H1 (cell line): Measurements from ENCODE around the gene KCNIP3. TPM values are rescaled to one million over a fixed set of nuclear protein-coding genes. Genes with fewer than 3 reads are reported as not detected.
A peak's percentile ranks its signal among the peaks of the same experiment; 100 is the strongest.

Source experiments
- CTCF ChIA-PET: fragments of 300-600 bp; sonication (Branson Sonifier 250); formaldehyde crosslinking; loops from one replicate; lab custom pipeline; 2021; ENCODE audit not compliant: partially characterized antibody; lab: Charles Lee
- POLR2A ChIA-PET: fragments of 300-600 bp; sonication (Branson Sonifier 250); formaldehyde crosslinking; loops from one replicate; lab custom pipeline; 2021; ENCODE audit warnings: inconsistent platforms; ENCODE audit not compliant: partially characterized antibody; lab: Charles Lee
- DNase-seq, 2 experiments: peaks; one replicate each; pipeline versions ENCODE4 v3.0.0 to v3.0.0-alpha.2; 2010 to 2022; ENCODE audit warnings: low spot score in 2 of 2, low read depth in 1 of 2, mixed read lengths in 1 of 2
- FAIRE-seq: peaks from 2 replicates; lab custom pipeline; 2011; peaks lifted over from hg19 to GRCh38; lab: Jason Lieb, UNC
- H2AFZ ChIP-seq: 2 replicates; pipeline ENCODE4 v1.8.1; 2012; ENCODE audit warnings: low read length, inconsistent platforms
- H2AK5ac ChIP-seq: 2 replicates; pipeline ENCODE4 v1.6.1; 2013; ENCODE audit warnings: low read depth, low read length
- H2BK120ac ChIP-seq: replicated peaks from 2 replicates; pipeline ENCODE3; 2013; ENCODE audit warnings: low read depth, low read length, inconsistent platforms
- H2BK12ac ChIP-seq: 2 replicates; pipeline ENCODE4 v1.6.1; 2013; ENCODE audit warnings: low read depth, low read length
- H2BK15ac ChIP-seq: 2 replicates; pipeline ENCODE4 v1.6.1; 2013; ENCODE audit warnings: low read length
- H2BK20ac ChIP-seq: 2 replicates; pipeline ENCODE4 v1.6.1; 2013; ENCODE audit warnings: low read length
- H2BK5ac ChIP-seq: 2 replicates; pipeline ENCODE4 v1.6.1; 2013; ENCODE audit warnings: low read depth, low read length
- H3K14ac ChIP-seq: 2 replicates; pipeline ENCODE4 v1.6.1; 2013; ENCODE audit warnings: inconsistent platforms; ENCODE audit not compliant: insufficient read length
- H3K18ac ChIP-seq: 2 replicates; pipeline ENCODE4 v1.6.1; 2013; ENCODE audit warnings: low read length; ENCODE audit errors: extremely low read depth
- H3K23ac ChIP-seq: 2 replicates; pipeline ENCODE4 v1.6.1; 2013; ENCODE audit warnings: inconsistent platforms; ENCODE audit not compliant: insufficient read length
- H3K23me2 ChIP-seq: 2 replicates; pipeline ENCODE4 v1.6.1; 2013; ENCODE audit warnings: low read depth, low read length
- H3K27ac ChIP-seq: 2 replicates; pipeline ENCODE4 v1.6.1; 2011; ENCODE audit warnings: low read depth, low read length, inconsistent platforms
- H3K27me3 ChIP-seq, 4 experiments: replicated peaks in 1 of 4; 1 replicate in 1 of 4; 2 replicates in 3 of 4; pipeline versions ENCODE4 v1.6.1 to v1.8.1; 2011 to 2013; ENCODE audit warnings: low read length in 3 of 4, mild to moderate bottlenecking in 3 of 4, inconsistent platforms in 2 of 4, mixed read lengths in 2 of 4, moderate library complexity in 1 of 4; ENCODE audit not compliant: control insufficient read depth in 3 of 4, insufficient read depth in 3 of 4; ENCODE audit errors: extremely low read depth in 1 of 4
- H3K36me3 ChIP-seq, 4 experiments: 2 replicates each; pipeline versions ENCODE4 v1.6.1 to v1.8.1; 2011 to 2013; ENCODE audit warnings: mild to moderate bottlenecking in 4 of 4, low read length in 3 of 4, moderate library complexity in 2 of 4, control low read depth in 1 of 4, inconsistent platforms in 1 of 4; ENCODE audit not compliant: insufficient read depth in 4 of 4, control insufficient read depth in 2 of 4
- H3K4ac ChIP-seq: replicated peaks from 2 replicates; pipeline ENCODE3; 2013; ENCODE audit warnings: low read length, low read depth, mixed read lengths, inconsistent platforms; ENCODE audit not compliant: insufficient read length
- H3K4me1 ChIP-seq, 4 experiments: replicated peaks in 1 of 4; 1 replicate in 1 of 4; 2 replicates in 3 of 4; pipeline versions ENCODE4 v1.6.1 to v1.8.1; 2011 to 2013; ENCODE audit warnings: low read length in 3 of 4, inconsistent platforms in 2 of 4, mixed read lengths in 1 of 4; ENCODE audit not compliant: insufficient read depth in 4 of 4, control insufficient read depth in 3 of 4
- H3K4me2 ChIP-seq, 2 experiments: 2 replicates each; pipeline versions ENCODE4 v1.6.1 to v1.8.1; 2011 to 2013; ENCODE audit warnings: low read depth in 2 of 2, low read length in 2 of 2, control low read depth in 1 of 2, inconsistent platforms in 1 of 2, mild to moderate bottlenecking in 1 of 2; ENCODE audit not compliant: insufficient read depth in 1 of 2
- H3K4me3 ChIP-seq, 4 experiments: fragments of 200-600, 300-600 bp in 1 of 4; sonication (generic), shearing (Covaris generic), sonication (Bioruptor Twin) in 1 of 4; 2 replicates each; pipeline versions ENCODE4 v1.5.1 to v1.8.1; 2011 to 2016; ENCODE audit warnings: low read length in 4 of 4, low read depth in 3 of 4, control low read depth in 2 of 4, inconsistent platforms in 2 of 4, mild to moderate bottlenecking in 2 of 4, mixed read lengths in 1 of 4, moderate library complexity in 1 of 4; ENCODE audit not compliant: insufficient read depth in 2 of 4; ENCODE audit errors: extremely low read depth in 1 of 4
- H3K56ac ChIP-seq: replicated peaks from 2 replicates; pipeline ENCODE3; 2013; ENCODE audit warnings: low read depth, mild to moderate bottlenecking, mixed read lengths, low read length, inconsistent platforms; ENCODE audit not compliant: insufficient read length
- H3K79me1 ChIP-seq: 2 replicates; pipeline ENCODE4 v1.6.1; 2013; ENCODE audit warnings: low read depth, low read length, control low read depth
- H3K79me2 ChIP-seq, 2 experiments: 2 replicates each; pipeline versions ENCODE4 v1.6.1 to v1.8.1; 2012 to 2013; ENCODE audit warnings: low read length in 2 of 2, mild to moderate bottlenecking in 2 of 2, inconsistent platforms in 1 of 2; ENCODE audit not compliant: insufficient read depth in 2 of 2, control insufficient read depth in 1 of 2
- H3K9ac ChIP-seq, 4 experiments: replicated peaks in 1 of 4; 1 replicate in 1 of 4; 2 replicates in 3 of 4; pipeline versions ENCODE4 v1.6.1 to v1.8.1; 2011 to 2013; ENCODE audit warnings: low read depth in 3 of 4, low read length in 3 of 4, control low read depth in 2 of 4, mild to moderate bottlenecking in 2 of 4, moderate library complexity in 2 of 4, inconsistent platforms in 1 of 4; ENCODE audit errors: extremely low read depth in 1 of 4
- H3K9me3 ChIP-seq, 2 experiments: 2 replicates each; pipeline versions ENCODE4 v1.6.1 to v1.8.1; 2012 to 2013; ENCODE audit warnings: mild to moderate bottlenecking in 2 of 2, moderate library complexity in 2 of 2, control low read depth in 1 of 2, inconsistent platforms in 1 of 2, low read depth in 1 of 2, low read length in 1 of 2, mixed read lengths in 1 of 2; ENCODE audit not compliant: insufficient read depth in 2 of 2
- H4K20me1 ChIP-seq, 2 experiments: replicated peaks in 1 of 2; 2 replicates each; pipeline versions ENCODE3 to v1.8.1; 2011 to 2013; ENCODE audit warnings: inconsistent platforms in 2 of 2, low read length in 2 of 2, mild to moderate bottlenecking in 1 of 2; ENCODE audit not compliant: insufficient read depth in 2 of 2, control insufficient read depth in 1 of 2
- H4K5ac ChIP-seq: 2 replicates; pipeline ENCODE4 v1.6.1; 2013; ENCODE audit warnings: low read length, low read depth, mixed read lengths, inconsistent platforms; ENCODE audit not compliant: insufficient read length
- H4K8ac ChIP-seq: 2 replicates; pipeline ENCODE4 v1.8.0; 2013; ENCODE audit warnings: mild to moderate bottlenecking, moderate library complexity, low read length, inconsistent platforms; ENCODE audit not compliant: insufficient read depth; ENCODE audit errors: extremely low read depth
- H4K91ac ChIP-seq: replicated peaks from 2 replicates; pipeline ENCODE3; 2013; ENCODE audit warnings: low read length, mixed read lengths, inconsistent platforms; ENCODE audit not compliant: insufficient read length
- CTCF ChIP-seq, 3 experiments: IDR thresholded peaks; 1 replicate in 2 of 3; 2 replicates in 1 of 3; pipeline versions ENCODE4 v1.5.1 to v1.6.1; 2011; ENCODE audit warnings: low read length in 3 of 3, mild to moderate bottlenecking in 3 of 3, inconsistent platforms in 2 of 3, low read depth in 1 of 3, moderate library complexity in 1 of 3; ENCODE audit not compliant: insufficient read depth in 1 of 3; ENCODE audit errors: control extremely low read depth in 1 of 3
- KDM1A ChIP-seq: fragments of 200-600, 300-600 bp; sonication (generic); IDR thresholded peaks from 2 replicates; pipeline ENCODE4 v1.7.1; 2016; ENCODE audit warnings: mild to moderate bottlenecking, low read length, borderline replicate concordance
- USF2 ChIP-seq: IDR thresholded peaks from 2 replicates; pipeline ENCODE4 v1.6.1; 2011; ENCODE audit warnings: low read length, improper control_type of control experiment
- WGBS, 2 experiments: shearing (Covaris generic) in 1 of 2; methylation state at CpG; one replicate each; pipeline versions ENCODE4 v1.1.6 to v1.1.7; 2013 to 2015; ENCODE audit warnings: low lambda C conversion rate in 2 of 2, mixed read lengths in 2 of 2, inconsistent platforms in 1 of 2, low coverage in 1 of 2, missing lambda C conversion rate in 1 of 2; ENCODE audit not compliant: insufficient replicate concordance in 2 of 2, insufficient coverage in 1 of 2, insufficient read length in 1 of 2; ENCODE audit errors: extremely low coverage in 1 of 2, missing lambda C conversion rate in 1 of 2; 5-methylcytosine and 5-hydroxymethylcytosine counted together
- polyA plus RNA-seq, 7 experiments: library from polyadenylated mRNA; depleted of rRNA in 3 of 7; stranded (reverse) in 5 of 7; unstranded in 2 of 7; fragments of >200 nt in 5 of 7; fragments of 200-250 nt in 2 of 7; gene quantifications; 1 replicate in 5 of 7; 2 replicates in 1 of 7; 4 replicates in 1 of 7; pipeline versions ENCODE4 v1.2.1 to v1.2.3, GENCODE V29; 2011 to 2013; ENCODE audit warnings: missing spikeins in 2 of 7, mixed read lengths in 2 of 7
- total RNA-seq: library from RNA; stranded (reverse); fragmentation: NEBNext Ultra II Directional; extraction: Animal tissue kit (Norgen Biotek cat#: 25700); gene quantifications from 2 replicates; pipeline ENCODE4 v1.2.1, GENCODE V29; 2021

KCNIP3 gene
- total and polyA plus RNA-seq, 2 of the 8 experiments (the other 6 are each of a cell fraction or from before 2014, with no cell fraction given), result 0.33 to 1.9 TPM

GRCh38 chr2:95289253-95289652, 7.9 kb upstream of the KCNIP3 start:
- Histone ChIP-seq H3K4me3 (no peak overlapping the region), H4K8ac (peak overlapping the region; percentile 89; the same call in 1 of the 2 replicates), H2BK5ac (no peak overlapping the region), H2BK15ac (no peak overlapping the region), H3K56ac (no peak overlapping the region), H2BK12ac (no peak overlapping the region), H2AFZ (no peak overlapping the region), H3K4me2 (no peak overlapping the region), H4K20me1 (no peaks in the 10 kb centered on the region), H3K14ac (no peak overlapping the region), H3K9me3 (peaks cover 58 to 95% of the 10 kb centered on the region in 2 experiments; a peak in 3 of 4 replicates), H3K23ac (no peak overlapping the region), H3K18ac (no peak overlapping the region), H3K79me2 (no peaks in the 10 kb centered on the region), H3K4me1 (no peaks in the 10 kb centered on the region; a peak in 1 of 7 replicates), H4K5ac (no peak overlapping the region), H3K4ac (no peak overlapping the region), H3K9ac (no peak overlapping the region), H3K27ac (no peak overlapping the region), H3K27me3 (no peaks in the 10 kb centered on the region), H3K79me1 (no peaks in the 10 kb centered on the region), H2BK120ac (no peak overlapping the region), H3K36me3 (no peaks in the 10 kb centered on the region), H4K91ac (no peak overlapping the region), H3K23me2 (no peaks in the 10 kb centered on the region)
- no peak for DNase-seq
- POLR2A ChIA-PET, result no interaction called here
- CTCF ChIA-PET, result no interaction called here
- 65% methylated on average over 4 of the region's 7 CpGs; no CpG with 5 or more reads in 1 of the 2 experiments for WGBS, 2 experiments
- TF ChIP-seq CTCF (IDR thresholded peaks at IDR 0.05; ENCODE audit: control extremely low read depth in 1 of 3, insufficient read depth in 1 of 3, low read depth in 1 of 3, low read length in 3 of 3) (peak in 1 of 3 experiments; percentile 7; a peak in 2 of 4 replicates), KDM1A (no peak), USF2 (no peak)
- TF ChIP-seq, all 59 proteins: peak for 1
- Histone ChIP-seq H2AK5ac (no peak overlapping the region), H2BK20ac (no peak overlapping the region)
- no peak for FAIRE-seq
